Loucy (cell line): ENCODE measurements around the gene ERAP2.

ENCODE experiments used
- CTCF ChIP-seq: fragments of 200-600 bp; sonication (generic); conservative IDR thresholded peaks from 2 replicates; pipeline ENCODE4 v1.5.1; 2014; ENCODE audit warnings: mild to moderate bottlenecking, antibody characterized with exemption, low read length
- EZH2phosphoT487 ChIP-seq: fragments of 200-600 bp; IDR thresholded peaks from 2 replicates; pipeline ENCODE4 v1.6.1; 2018; ENCODE audit warnings: antibody characterized with exemption, mild to moderate bottlenecking, moderate library complexity, borderline replicate concordance

- TF ChIP-seq EZH2phosphoT487 (no peak), CTCF (no peak)
Measured at GRCh38 chr5:96904054-96904931, 28.0 kb downstream of the ERAP2 start.
